Measurements from ENCODE around the gene MORN1. TPM values are rescaled to one million over a fixed set of nuclear protein-coding genes. Genes with fewer than 3 reads are reported as not detected.
A peak's percentile ranks its signal among the peaks of the same experiment; 100 is the strongest.

MORN1 gene
- polyA plus RNA-seq, 1 donor from 2014 or later: 10.9 TPM

DNA sequence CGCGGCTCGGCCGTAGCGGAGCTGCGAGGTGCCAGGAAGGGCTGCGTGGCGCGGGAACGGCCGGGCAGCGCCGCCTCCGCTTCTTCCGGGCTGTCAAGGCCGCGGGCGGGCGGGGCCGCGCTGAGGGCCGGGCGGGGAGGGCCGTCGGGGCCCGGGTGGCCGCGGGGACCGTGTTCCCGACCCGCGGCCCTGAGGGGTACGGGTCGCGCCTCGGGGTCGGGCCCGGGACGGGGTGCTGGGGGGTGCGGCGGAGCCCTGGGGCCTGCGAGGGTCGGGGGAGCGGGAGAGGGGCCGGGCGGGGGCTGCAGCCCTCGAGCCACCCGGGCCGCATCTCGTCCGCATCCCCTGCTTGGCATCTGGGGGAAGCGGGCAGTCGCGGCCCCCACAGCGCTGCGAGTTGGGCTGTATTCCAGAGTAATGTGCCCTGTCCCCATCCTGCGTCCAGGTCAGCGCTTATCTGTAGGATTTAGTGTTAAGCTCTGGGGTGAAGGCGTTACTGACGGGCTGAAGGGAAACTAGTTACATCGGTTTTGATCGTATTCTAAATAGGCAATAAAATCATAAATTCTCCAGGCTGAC lies 666 bp upstream of the MORN1 start:
- Histone ChIP-seq H3K36me3 (ENCODE audit: insufficient read depth, low read length) (no peaks in the 10 kb centered on the region), H3K9me2 (ENCODE audit: insufficient read depth, low read length) (no peaks in the 10 kb centered on the region), H3K9ac (ENCODE audit: low read length) (peak overlapping the region; percentile 76), H3K9me3 (ENCODE audit: low read length) (no peaks in the 10 kb centered on the region), H3K4me3 (ENCODE audit: low read length) (peak overlapping the region; percentile 92), H3K4me2 (ENCODE audit: low read length) (peak overlapping the region; percentile 96), H3K79me2 (replicated peaks; ENCODE audit: insufficient read depth, low read length) (peaks cover 34% of the 10 kb centered on the region), H3K27ac (ENCODE audit: low read length) (peak overlapping the region; percentile 43), H2AFZ (ENCODE audit: low read depth, low read length) (no peak overlapping the region), H3F3A (ENCODE audit: insufficient read depth, low read length, poor library complexity, severe bottlenecking) (no peaks in the 10 kb centered on the region), H3K27me3 (ENCODE audit: insufficient read depth, low read depth, low read length) (no peaks in the 10 kb centered on the region), H4K20me1 (ENCODE audit: insufficient read depth) (no peaks in the 10 kb centered on the region)
- TF ChIP-seq SMC3 (conservative IDR thresholded peaks at IDR 0.05; ENCODE audit: poor library complexity): no peak
- TF ChIP-seq EP300 (conservative IDR thresholded peaks at IDR 0.05; ENCODE audit: poor library complexity, severe bottlenecking): no peak
- TF ChIP-seq, protein P1, sequence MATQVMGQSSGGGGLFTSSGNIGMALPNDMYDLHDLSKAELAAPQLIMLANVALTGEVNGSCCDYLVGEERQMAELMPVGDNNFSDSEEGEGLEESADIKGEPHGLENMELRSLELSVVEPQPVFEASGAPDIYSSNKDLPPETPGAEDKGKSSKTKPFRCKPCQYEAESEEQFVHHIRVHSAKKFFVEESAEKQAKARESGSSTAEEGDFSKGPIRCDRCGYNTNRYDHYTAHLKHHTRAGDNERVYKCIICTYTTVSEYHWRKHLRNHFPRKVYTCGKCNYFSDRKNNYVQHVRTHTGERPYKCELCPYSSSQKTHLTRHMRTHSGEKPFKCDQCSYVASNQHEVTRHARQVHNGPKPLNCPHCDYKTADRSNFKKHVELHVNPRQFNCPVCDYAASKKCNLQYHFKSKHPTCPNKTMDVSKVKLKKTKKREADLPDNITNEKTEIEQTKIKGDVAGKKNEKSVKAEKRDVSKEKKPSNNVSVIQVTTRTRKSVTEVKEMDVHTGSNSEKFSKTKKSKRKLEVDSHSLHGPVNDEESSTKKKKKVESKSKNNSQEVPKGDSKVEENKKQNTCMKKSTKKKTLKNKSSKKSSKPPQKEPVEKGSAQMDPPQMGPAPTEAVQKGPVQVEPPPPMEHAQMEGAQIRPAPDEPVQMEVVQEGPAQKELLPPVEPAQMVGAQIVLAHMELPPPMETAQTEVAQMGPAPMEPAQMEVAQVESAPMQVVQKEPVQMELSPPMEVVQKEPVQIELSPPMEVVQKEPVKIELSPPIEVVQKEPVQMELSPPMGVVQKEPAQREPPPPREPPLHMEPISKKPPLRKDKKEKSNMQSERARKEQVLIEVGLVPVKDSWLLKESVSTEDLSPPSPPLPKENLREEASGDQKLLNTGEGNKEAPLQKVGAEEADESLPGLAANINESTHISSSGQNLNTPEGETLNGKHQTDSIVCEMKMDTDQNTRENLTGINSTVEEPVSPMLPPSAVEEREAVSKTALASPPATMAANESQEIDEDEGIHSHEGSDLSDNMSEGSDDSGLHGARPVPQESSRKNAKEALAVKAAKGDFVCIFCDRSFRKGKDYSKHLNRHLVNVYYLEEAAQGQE (IDR thresholded peaks at IDR 0.05; ENCODE audit: borderline replicate concordance): no peak
- no peak for TF ChIP-seq POLR2AphosphoS5 (IDR thresholded peaks at IDR 0.05)
- no peak for TF ChIP-seq EZH2 (IDR thresholded peaks at IDR 0.05; ENCODE audit: borderline replicate concordance, insufficient read depth, low read length, poor library complexity, severe bottlenecking)

DNA sequence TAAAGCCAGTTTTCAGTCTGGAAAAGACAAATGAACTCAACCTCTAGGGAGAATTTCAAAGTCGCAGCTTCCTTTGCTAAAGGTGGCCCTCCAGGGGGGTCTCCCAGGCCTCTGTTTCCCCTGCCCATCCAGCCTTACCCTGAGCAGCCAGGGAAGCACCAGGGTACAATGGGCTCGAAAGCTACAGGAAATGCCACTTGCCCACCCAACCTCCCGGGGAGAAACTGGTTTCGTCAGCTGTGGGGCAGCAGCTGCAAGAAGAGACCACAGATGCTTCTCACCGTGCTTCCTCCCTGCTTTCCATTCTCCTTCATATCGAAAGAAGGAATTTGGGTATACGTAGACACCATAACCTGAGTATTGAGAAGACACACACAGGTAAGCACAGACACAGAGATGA lies 1.7 kb downstream of the MORN1 start:
- H3K27ac ChIP-seq (ENCODE audit: low read length): no peak overlapping the region
- peaks cover 34% of the 10 kb centered on the region for H3K79me2 ChIP-seq (replicated peaks; ENCODE audit: insufficient read depth, low read length)
- H3K4me3 ChIP-seq (ENCODE audit: low read length): no peak overlapping the region
- H3K36me3 ChIP-seq (ENCODE audit: insufficient read depth, low read length): no peaks in the 10 kb centered on the region
- H2AFZ ChIP-seq (ENCODE audit: low read depth, low read length): no peak overlapping the region
- no peaks in the 10 kb centered on the region for H3K9me2 ChIP-seq (ENCODE audit: insufficient read depth, low read length)
- H4K20me1 ChIP-seq (ENCODE audit: insufficient read depth): no peaks in the 10 kb centered on the region
- TF ChIP-seq EP300 (conservative IDR thresholded peaks at IDR 0.05; ENCODE audit: poor library complexity, severe bottlenecking): no peak
- TF ChIP-seq MXI1 (conservative IDR thresholded peaks at IDR 0.05; ENCODE audit: poor library complexity, severe bottlenecking): no peak
- no peak for TF ChIP-seq RAD21 (conservative IDR thresholded peaks at IDR 0.05)
- TF ChIP-seq POLR2AphosphoS5 (IDR thresholded peaks at IDR 0.05): no peak
- TF ChIP-seq, protein P2, sequence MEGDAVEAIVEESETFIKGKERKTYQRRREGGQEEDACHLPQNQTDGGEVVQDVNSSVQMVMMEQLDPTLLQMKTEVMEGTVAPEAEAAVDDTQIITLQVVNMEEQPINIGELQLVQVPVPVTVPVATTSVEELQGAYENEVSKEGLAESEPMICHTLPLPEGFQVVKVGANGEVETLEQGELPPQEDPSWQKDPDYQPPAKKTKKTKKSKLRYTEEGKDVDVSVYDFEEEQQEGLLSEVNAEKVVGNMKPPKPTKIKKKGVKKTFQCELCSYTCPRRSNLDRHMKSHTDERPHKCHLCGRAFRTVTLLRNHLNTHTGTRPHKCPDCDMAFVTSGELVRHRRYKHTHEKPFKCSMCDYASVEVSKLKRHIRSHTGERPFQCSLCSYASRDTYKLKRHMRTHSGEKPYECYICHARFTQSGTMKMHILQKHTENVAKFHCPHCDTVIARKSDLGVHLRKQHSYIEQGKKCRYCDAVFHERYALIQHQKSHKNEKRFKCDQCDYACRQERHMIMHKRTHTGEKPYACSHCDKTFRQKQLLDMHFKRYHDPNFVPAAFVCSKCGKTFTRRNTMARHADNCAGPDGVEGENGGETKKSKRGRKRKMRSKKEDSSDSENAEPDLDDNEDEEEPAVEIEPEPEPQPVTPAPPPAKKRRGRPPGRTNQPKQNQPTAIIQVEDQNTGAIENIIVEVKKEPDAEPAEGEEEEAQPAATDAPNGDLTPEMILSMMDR (IDR thresholded peaks at IDR 0.05; ENCODE audit: poor library complexity, severe bottlenecking): no peak
- no peak for TF ChIP-seq SMC3 (conservative IDR thresholded peaks at IDR 0.05; ENCODE audit: poor library complexity)
- TF ChIP-seq, protein P1 (IDR thresholded peaks at IDR 0.05; ENCODE audit: borderline replicate concordance): no peak
- TF ChIP-seq TAF1 (IDR thresholded peaks at IDR 0.05; ENCODE audit: low read depth): no peak
- no peak for TF ChIP-seq EZH2 (IDR thresholded peaks at IDR 0.05; ENCODE audit: borderline replicate concordance, insufficient read depth, low read length, poor library complexity, severe bottlenecking)
- H3F3A ChIP-seq (ENCODE audit: insufficient read depth, low read length, poor library complexity, severe bottlenecking): no peaks in the 10 kb centered on the region
- H3K9ac ChIP-seq (ENCODE audit: low read length): no peak overlapping the region
- H3K27me3 ChIP-seq (ENCODE audit: insufficient read depth, low read depth, low read length): no peaks in the 10 kb centered on the region
- H3K4me2 ChIP-seq (ENCODE audit: low read length): no peak overlapping the region
- H3K9me3 ChIP-seq (ENCODE audit: low read length): no peaks in the 10 kb centered on the region

Data from neural cell (in vitro differentiated cells).